ENCODE data around the gene BLVRB.

DNA sequence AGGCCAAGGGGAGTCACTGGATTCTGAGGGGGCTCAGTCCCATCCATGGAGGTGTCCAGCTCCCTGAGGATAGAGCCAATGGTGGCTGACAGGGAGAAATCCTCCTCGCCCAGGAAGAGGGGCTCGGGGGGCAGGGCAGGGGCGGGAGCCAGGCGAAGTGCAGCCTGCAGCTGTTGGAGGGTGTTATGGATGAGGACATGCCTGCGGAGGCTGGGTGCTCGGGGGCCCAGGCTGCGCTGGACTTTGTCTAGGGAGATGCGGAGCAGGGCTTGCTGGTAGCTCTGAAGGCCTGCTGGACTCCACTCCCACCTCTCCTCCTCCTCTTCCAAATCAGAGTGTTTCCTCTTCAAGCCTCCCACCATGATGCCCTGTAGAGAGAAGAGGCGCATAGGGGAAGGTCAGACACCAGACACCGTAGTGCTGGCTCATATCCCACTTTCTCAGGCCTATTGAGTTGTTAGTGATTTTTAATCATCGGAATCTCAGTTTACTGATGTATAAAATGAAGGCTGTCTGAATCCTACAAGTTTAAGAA lies 23.8 kb downstream of the BLVRB start:
- TF ChIP-seq, protein P1, sequence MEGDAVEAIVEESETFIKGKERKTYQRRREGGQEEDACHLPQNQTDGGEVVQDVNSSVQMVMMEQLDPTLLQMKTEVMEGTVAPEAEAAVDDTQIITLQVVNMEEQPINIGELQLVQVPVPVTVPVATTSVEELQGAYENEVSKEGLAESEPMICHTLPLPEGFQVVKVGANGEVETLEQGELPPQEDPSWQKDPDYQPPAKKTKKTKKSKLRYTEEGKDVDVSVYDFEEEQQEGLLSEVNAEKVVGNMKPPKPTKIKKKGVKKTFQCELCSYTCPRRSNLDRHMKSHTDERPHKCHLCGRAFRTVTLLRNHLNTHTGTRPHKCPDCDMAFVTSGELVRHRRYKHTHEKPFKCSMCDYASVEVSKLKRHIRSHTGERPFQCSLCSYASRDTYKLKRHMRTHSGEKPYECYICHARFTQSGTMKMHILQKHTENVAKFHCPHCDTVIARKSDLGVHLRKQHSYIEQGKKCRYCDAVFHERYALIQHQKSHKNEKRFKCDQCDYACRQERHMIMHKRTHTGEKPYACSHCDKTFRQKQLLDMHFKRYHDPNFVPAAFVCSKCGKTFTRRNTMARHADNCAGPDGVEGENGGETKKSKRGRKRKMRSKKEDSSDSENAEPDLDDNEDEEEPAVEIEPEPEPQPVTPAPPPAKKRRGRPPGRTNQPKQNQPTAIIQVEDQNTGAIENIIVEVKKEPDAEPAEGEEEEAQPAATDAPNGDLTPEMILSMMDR (IDR thresholded peaks at IDR 0.05): no peak
- TF ChIP-seq POLR2A (IDR thresholded peaks at IDR 0.05): no peak
- TF ChIP-seq POLR2AphosphoS5 (IDR thresholded peaks at IDR 0.05): no peak

Measured in breast epithelium (tissue), 3 donors.